GM12878 (cell line): ENCODE results near the gene TAF4. TPM values are rescaled to one million over a fixed set of nuclear protein-coding genes. Genes with fewer than 3 reads are reported as not detected.

Experiments used
- BMI1 ChIP-seq: fragments of 450-650 bp; IDR thresholded peaks from 2 replicates; pipeline ENCODE4 v1.6.1; 2016; ENCODE audit warnings: mild to moderate bottlenecking, moderate library complexity, borderline replicate concordance
- ETV6 ChIP-seq, 2 experiments: fragments of 450-650 bp in 1 of 2; IDR thresholded peaks in 1 of 2; conservative IDR thresholded peaks in 1 of 2; 2 replicates each; pipeline ENCODE4 v1.6.1; 2014; ENCODE audit warnings: antibody characterized with exemption in 1 of 2, borderline replicate concordance in 1 of 2, low read depth in 1 of 2, mild to moderate bottlenecking in 1 of 2, moderate library complexity in 1 of 2
- IKZF1 ChIP-seq: fragments of 450-650 bp; conservative IDR thresholded peaks from 2 replicates; pipeline ENCODE4 v1.6.1; 2017; ENCODE audit warnings: antibody characterized with exemption, mild to moderate bottlenecking
- MYB ChIP-seq: fragments of 150-350 bp; IDR thresholded peaks from 2 replicates; pipeline ENCODE4 v1.6.1; 2014; ENCODE audit warnings: mild to moderate bottlenecking, low read depth, low read length, borderline replicate concordance
- NBN ChIP-seq: fragments of 450-650 bp; IDR thresholded peaks from 2 replicates; pipeline ENCODE4 v1.6.1; 2016
- PAX5 ChIP-seq: IDR thresholded peaks from 2 replicates; pipeline ENCODE4 v1.6.1; 2011; ENCODE audit warnings: low read depth, low read length, borderline replicate concordance
- PBX3 ChIP-seq: IDR thresholded peaks from 2 replicates; pipeline ENCODE4 v1.6.1; 2011; ENCODE audit warnings: mild to moderate bottlenecking, low read depth, low read length, moderate library complexity; ENCODE audit not compliant: insufficient replicate concordance
- POLR2AphosphoS2 ChIP-seq: IDR thresholded peaks from 2 replicates; pipeline ENCODE4 v1.6.1; 2011; ENCODE audit warnings: low read depth, mild to moderate bottlenecking, low read length, improper control_type of control experiment, moderate library complexity
- RFX5 ChIP-seq: IDR thresholded peaks from 2 replicates; pipeline ENCODE4 v1.6.1; 2011; ENCODE audit warnings: low read depth, low read length, improper control_type of control experiment
- SPI1 ChIP-seq: IDR thresholded peaks from 2 replicates; pipeline ENCODE4 v1.6.1; 2011; ENCODE audit warnings: low read depth, mild to moderate bottlenecking, low read length, moderate library complexity, borderline replicate concordance; ENCODE audit not compliant: insufficient read depth
- TCF7 ChIP-seq: IDR thresholded peaks from 2 replicates; pipeline ENCODE4 v1.6.1; 2014; ENCODE audit warnings: antibody characterized with exemption, borderline replicate concordance
- ZBTB40 ChIP-seq: fragments of 450-650 bp; IDR thresholded peaks from 2 replicates; pipeline ENCODE4 v1.6.1; 2016; ENCODE audit warnings: mild to moderate bottlenecking, moderate library complexity, borderline replicate concordance
- polyA plus RNA-seq, 11 experiments: library from polyadenylated mRNA; depleted of rRNA in 4 of 11; unstranded in 6 of 11; stranded (reverse) in 5 of 11; fragments of >200 nt; fragmentation: Nextera tagmentation in 4 of 11; fragmentation: Illumina TruSeq in 1 of 11; extraction: Ambion mirVana in 4 of 11; extraction: Trizol in 1 of 11; gene quantifications; 1 replicate in 1 of 11; 2 replicates in 10 of 11; pipeline versions ENCODE4 v1.2.1 to v1.2.3, GENCODE V29; 2011 to 2016; ENCODE audit warnings: inconsistent platforms in 2 of 11, missing spikeins in 2 of 11, low read depth in 1 of 11
- total RNA-seq, 4 experiments: library from RNA; depleted of rRNA in 3 of 4; stranded (reverse); fragments of >200 nt in 3 of 4; fragmentation: Illumina TruSeq in 1 of 4; extraction: Trizol in 1 of 4; gene quantifications; 2 replicates each; pipeline versions ENCODE4 v1.2.1 to v1.2.3, GENCODE V29; 2013 to 2021
- TF ChIP-seq, protein P1 (sequence below), 3 experiments: IDR thresholded peaks in 2 of 3; conservative IDR thresholded peaks in 1 of 3; 2 replicates each; pipeline ENCODE4 v1.5.1; 2011; ENCODE audit warnings: low read depth in 3 of 3, low read length in 3 of 3, mild to moderate bottlenecking in 3 of 3, control low read depth in 2 of 3, moderate library complexity in 2 of 3, inconsistent platforms in 1 of 3, mixed read lengths in 1 of 3; ENCODE audit not compliant: control insufficient read depth in 2 of 3, insufficient read depth in 1 of 3; ENCODE audit errors: extremely low read depth in 1 of 3
- TF ChIP-seq, protein P2 (sequence below): fragments of 450-650 bp; IDR thresholded peaks from 2 replicates; pipeline ENCODE4 v1.6.1; 2017; ENCODE audit warnings: mild to moderate bottlenecking, moderate library complexity

TAF4 gene
- total and polyA plus RNA-seq, 10 of the 15 experiments (the other 5 are each of a cell fraction or from before 2014, with no cell fraction given): 0.39 to 16.9 (median 3.4) TPM

DNA sequence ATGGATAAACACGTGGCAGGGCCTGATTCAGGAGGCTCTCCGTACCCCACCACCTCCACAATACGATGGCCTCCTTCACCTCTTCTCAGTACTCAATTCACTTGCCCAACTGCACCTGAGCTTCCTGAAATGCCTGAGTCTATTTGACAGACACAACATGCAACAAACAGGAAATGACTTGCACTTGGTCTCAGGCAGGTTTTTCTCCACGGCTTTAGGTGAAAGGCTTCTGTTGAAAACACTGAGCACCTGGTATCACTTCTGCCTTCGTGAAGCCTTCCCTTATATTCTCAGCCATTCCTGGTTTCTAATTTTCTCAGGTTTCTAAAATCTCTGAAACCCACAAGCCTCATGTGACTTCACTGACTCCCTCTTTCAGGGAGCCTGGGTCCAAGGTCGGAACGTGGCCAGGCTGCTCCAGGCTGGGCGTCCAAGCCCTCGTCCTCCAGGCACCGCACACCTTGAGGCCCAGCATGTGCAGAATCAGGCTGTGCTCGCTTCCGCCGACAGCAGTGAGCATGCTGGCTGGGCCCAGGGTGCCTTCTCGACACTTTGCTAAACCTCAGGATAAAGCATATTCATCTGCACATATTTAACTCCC is 34.7 kb downstream of the TAF4 start (continued):
- no peak for TF ChIP-seq ZBTB40
- peak; percentile 43; the same call in 1 of the 2 replicates for TF ChIP-seq IKZF1
- TF ChIP-seq, protein P1, sequence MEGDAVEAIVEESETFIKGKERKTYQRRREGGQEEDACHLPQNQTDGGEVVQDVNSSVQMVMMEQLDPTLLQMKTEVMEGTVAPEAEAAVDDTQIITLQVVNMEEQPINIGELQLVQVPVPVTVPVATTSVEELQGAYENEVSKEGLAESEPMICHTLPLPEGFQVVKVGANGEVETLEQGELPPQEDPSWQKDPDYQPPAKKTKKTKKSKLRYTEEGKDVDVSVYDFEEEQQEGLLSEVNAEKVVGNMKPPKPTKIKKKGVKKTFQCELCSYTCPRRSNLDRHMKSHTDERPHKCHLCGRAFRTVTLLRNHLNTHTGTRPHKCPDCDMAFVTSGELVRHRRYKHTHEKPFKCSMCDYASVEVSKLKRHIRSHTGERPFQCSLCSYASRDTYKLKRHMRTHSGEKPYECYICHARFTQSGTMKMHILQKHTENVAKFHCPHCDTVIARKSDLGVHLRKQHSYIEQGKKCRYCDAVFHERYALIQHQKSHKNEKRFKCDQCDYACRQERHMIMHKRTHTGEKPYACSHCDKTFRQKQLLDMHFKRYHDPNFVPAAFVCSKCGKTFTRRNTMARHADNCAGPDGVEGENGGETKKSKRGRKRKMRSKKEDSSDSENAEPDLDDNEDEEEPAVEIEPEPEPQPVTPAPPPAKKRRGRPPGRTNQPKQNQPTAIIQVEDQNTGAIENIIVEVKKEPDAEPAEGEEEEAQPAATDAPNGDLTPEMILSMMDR (IDR thresholded peaks at IDR 0.05 in 2 of 3, conservative IDR thresholded peaks at IDR 0.05 in 1 of 3; ENCODE audit: control insufficient read depth in 2 of 3, extremely low read depth in 1 of 3, insufficient read depth in 1 of 3, low read depth in 3 of 3, low read length in 3 of 3): no peak
- no peak for TF ChIP-seq POLR2AphosphoS2
- TF ChIP-seq, protein P2, sequence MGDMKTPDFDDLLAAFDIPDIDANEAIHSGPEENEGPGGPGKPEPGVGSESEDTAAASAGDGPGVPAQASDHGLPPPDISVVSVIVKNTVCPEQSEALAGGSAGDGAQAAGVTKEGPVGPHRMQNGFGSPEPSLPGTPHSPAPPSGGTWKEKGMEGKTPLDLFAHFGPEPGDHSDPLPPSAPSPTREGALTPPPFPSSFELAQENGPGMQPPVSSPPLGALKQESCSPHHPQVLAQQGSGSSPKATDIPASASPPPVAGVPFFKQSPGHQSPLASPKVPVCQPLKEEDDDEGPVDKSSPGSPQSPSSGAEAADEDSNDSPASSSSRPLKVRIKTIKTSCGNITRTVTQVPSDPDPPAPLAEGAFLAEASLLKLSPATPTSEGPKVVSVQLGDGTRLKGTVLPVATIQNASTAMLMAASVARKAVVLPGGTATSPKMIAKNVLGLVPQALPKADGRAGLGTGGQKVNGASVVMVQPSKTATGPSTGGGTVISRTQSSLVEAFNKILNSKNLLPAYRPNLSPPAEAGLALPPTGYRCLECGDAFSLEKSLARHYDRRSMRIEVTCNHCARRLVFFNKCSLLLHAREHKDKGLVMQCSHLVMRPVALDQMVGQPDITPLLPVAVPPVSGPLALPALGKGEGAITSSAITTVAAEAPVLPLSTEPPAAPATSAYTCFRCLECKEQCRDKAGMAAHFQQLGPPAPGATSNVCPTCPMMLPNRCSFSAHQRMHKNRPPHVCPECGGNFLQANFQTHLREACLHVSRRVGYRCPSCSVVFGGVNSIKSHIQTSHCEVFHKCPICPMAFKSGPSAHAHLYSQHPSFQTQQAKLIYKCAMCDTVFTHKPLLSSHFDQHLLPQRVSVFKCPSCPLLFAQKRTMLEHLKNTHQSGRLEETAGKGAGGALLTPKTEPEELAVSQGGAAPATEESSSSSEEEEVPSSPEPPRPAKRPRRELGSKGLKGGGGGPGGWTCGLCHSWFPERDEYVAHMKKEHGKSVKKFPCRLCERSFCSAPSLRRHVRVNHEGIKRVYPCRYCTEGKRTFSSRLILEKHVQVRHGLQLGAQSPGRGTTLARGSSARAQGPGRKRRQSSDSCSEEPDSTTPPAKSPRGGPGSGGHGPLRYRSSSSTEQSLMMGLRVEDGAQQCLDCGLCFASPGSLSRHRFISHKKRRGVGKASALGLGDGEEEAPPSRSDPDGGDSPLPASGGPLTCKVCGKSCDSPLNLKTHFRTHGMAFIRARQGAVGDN: 0 out of 2 replicates have a peak, but pooled peaks have one; percentile 21
- no peak for TF ChIP-seq PAX5
- TF ChIP-seq PBX3: peak; percentile 57
- TF ChIP-seq SPI1: peak; percentile 50; the same call in 1 of the 2 replicates
- no peak for TF ChIP-seq TCF7
- TF ChIP-seq MYB: no peak
- TF ChIP-seq ETV6 (conservative IDR thresholded peaks at IDR 0.05 in 1 of 2, IDR thresholded peaks at IDR 0.05 in 1 of 2; ENCODE audit: borderline replicate concordance in 1 of 2, low read depth in 1 of 2): no peak
- TF ChIP-seq NBN: no peak
- TF ChIP-seq BMI1: no peak
- no peak for TF ChIP-seq RFX5
